ENCODE data around the gene ABHD6. TPM values are rescaled to one million over a fixed set of nuclear protein-coding genes. Genes with fewer than 3 reads are reported as not detected.

ABHD6 gene
- polyA plus RNA-seq, 1 experiment: 9.2 TPM

DNA sequence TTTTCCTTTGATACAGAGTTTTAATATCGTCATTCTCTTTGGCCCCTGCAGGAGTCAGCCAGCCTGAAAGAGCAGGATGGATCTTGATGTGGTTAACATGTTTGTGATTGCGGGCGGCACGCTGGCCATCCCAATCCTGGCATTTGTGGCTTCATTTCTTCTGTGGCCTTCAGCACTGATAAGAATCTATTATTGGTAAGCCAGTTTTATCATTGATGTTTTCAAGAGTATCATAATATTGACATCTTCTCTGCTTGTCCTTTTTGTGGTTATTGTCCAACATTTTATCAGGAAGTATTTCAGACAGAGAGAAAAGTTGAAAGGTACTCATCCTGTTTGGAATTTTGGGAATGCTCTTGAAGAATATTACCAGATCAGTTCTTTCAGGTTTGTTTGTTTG, 18.9 kb downstream of the ABHD6 start:
- no peak for DNase-seq (ENCODE audit: low read depth)
- POLR2A ChIA-PET: no interaction called here
- no peak for TF ChIP-seq CTCF (IDR thresholded peaks at IDR 0.05; ENCODE audit: insufficient read depth, low read depth, low read length)
- Histone ChIP-seq H3K36me3 (ENCODE audit: control insufficient read depth, insufficient read depth, low read length) (peaks cover 2% of the 10 kb centered on the region), H3K4me3 (ENCODE audit: low read depth, low read length) (no peak overlapping the region), H3K27me3 (ENCODE audit: control insufficient read depth, insufficient read depth, low read length) (no peaks in the 10 kb centered on the region)
- CTCF ChIA-PET: no interaction called here

GRCh38 chr3:58258392-58259055, 20.9 kb downstream of the ABHD6 start:
- no peak for DNase-seq (ENCODE audit: low read depth)
- Histone ChIP-seq H3K36me3 (ENCODE audit: control insufficient read depth, insufficient read depth, low read length) (peaks cover 2% of the 10 kb centered on the region), H3K27me3 (ENCODE audit: control insufficient read depth, insufficient read depth, low read length) (no peaks in the 10 kb centered on the region), H3K4me3 (ENCODE audit: low read depth, low read length) (no peak overlapping the region)
- no peak for TF ChIP-seq CTCF (IDR thresholded peaks at IDR 0.05; ENCODE audit: insufficient read depth, low read depth, low read length)
- CTCF ChIA-PET: interaction anchor here (0.9 to 1.3 kb wide), 2 partner anchors 28 to 48 kb away, joined by 3 to 8 read pairs; partner anchors contain the start of genes HTD2 and RPP14
- POLR2A ChIA-PET: no interaction called here

DNA sequence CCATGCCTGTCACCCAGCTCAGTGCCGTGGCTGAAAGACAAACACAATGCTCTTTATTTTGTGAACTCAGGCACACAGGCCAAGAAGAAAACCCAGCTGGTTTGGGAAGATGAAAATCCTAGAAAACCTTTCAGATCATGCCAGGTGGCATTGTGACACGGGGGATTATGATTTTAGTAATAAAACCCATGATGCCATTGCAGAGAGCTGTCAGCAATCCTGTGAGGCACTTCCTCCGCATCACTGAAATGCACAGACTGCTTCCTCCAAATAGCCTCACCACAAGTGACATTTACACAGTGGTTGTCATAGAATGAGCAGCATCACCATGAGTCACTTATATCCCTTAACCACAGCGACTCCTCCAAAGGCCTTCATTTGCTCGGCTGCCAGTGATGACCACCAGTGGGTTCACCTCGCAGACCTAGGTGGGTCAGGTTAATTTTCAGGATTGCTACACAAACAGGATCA, 22.7 kb downstream of the ABHD6 start:
- peaks cover 2% of the 10 kb centered on the region for H3K36me3 ChIP-seq (ENCODE audit: control insufficient read depth, insufficient read depth, low read length)
- H3K4me3 ChIP-seq (ENCODE audit: low read depth, low read length): no peak overlapping the region
- POLR2A ChIA-PET: no interaction called here
- H3K27me3 ChIP-seq (ENCODE audit: control insufficient read depth, insufficient read depth, low read length): no peaks in the 10 kb centered on the region
- no peak for TF ChIP-seq CTCF (IDR thresholded peaks at IDR 0.05; ENCODE audit: insufficient read depth, low read depth, low read length)
- CTCF ChIA-PET: interaction anchor here (1.4 to 2.2 kb wide), 2 partner anchors 21 to 46 kb away, joined by 5 to 9 read pairs; partner anchors contain the start of genes HTD2 and RPP14
- DNase-seq (ENCODE audit: low read depth): peak; percentile 35

- peaks cover 2% of the 10 kb centered on the region for H3K36me3 ChIP-seq (ENCODE audit: control insufficient read depth, insufficient read depth, low read length)
- no peak overlapping the region for H3K4me3 ChIP-seq (ENCODE audit: low read depth, low read length)
- ChIA-PET CTCF (interaction anchor here (1.4 to 2.2 kb wide), 2 partner anchors 21 to 46 kb away, joined by 5 to 9 read pairs; partner anchors contain the start of genes HTD2 and RPP14), POLR2A (no interaction called here)
- TF ChIP-seq CTCF (IDR thresholded peaks at IDR 0.05; ENCODE audit: insufficient read depth, low read depth, low read length): no peak
- H3K27me3 ChIP-seq (ENCODE audit: control insufficient read depth, insufficient read depth, low read length): no peaks in the 10 kb centered on the region
- DNase-seq (ENCODE audit: low read depth): no peak
Observed at GRCh38 chr3:58260733-58261132, 23.1 kb downstream of the ABHD6 start.

DNA sequence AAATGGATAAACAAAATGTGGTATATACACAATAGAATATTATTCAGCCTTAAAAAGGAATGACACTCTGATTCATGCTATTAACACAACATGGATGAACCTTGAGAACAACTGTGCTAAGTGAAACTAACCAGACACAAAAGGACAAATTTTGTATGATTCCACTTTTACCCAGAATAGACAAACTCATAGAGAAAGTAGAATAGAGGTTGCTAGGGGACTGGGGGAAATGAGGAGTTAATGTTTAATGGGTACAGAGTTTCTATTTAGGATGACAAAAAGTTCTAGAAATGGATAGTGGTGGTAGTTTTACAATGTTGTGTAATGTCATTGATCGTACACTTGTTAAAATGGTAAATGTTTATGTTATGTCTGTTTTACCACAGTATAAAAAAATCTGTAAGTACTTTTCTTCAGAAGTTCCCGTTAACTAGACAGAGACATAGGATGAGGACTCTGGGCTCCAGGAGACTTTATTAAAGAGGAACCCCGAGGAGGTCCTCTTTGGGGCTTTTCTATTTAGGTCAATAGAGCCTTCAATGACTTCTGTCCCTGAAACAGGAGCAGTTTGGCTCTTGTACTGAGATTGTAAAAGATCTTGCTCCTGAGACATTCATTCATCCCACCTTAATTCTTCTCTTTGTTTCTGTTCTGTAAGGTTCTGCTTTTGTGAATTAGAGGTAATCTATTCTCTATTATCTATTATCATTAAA, 24.5 kb downstream of the ABHD6 start:
- POLR2A ChIA-PET: no interaction called here
- H3K27me3 ChIP-seq (ENCODE audit: control insufficient read depth, insufficient read depth, low read length): no peaks in the 10 kb centered on the region
- CTCF ChIA-PET: interaction anchor here (2.2 kb wide), 1 partner anchor 44 kb away, joined by 9 read pairs; the partner anchor contains the start of genes HTD2 and RPP14
- no peak overlapping the region for H3K4me3 ChIP-seq (ENCODE audit: low read depth, low read length)
- H3K36me3 ChIP-seq (ENCODE audit: control insufficient read depth, insufficient read depth, low read length): peaks cover 2% of the 10 kb centered on the region
- TF ChIP-seq CTCF (IDR thresholded peaks at IDR 0.05; ENCODE audit: insufficient read depth, low read depth, low read length): no peak
- no peak for DNase-seq (ENCODE audit: low read depth)

All from BJ (cell line).